Thymus (tissue), 11 donors: Measurements from ENCODE around the gene COBLL1. TPM values are rescaled to one million over a fixed set of nuclear protein-coding genes. Genes with fewer than 3 reads are reported as not detected.

Experiments
- DNase-seq, 9 donors: peaks; one replicate each; pipeline ENCODE4 v3.0.0-alpha.2; 2013; ENCODE audit warnings: low spot score in 9 of 9, low read depth in 6 of 9, missing footprints in 1 of 9
- H3K27ac ChIP-seq, 2 donors: one replicate each; pipeline ENCODE4 v1.5.1; 2013; ENCODE audit warnings: control low read depth in 1 of 2, low read depth in 1 of 2, low read length in 1 of 2, mild to moderate bottlenecking in 1 of 2, moderate library complexity in 1 of 2
- H3K27me3 ChIP-seq, 2 donors: one replicate each; pipeline ENCODE4 v1.5.1; 2013; ENCODE audit warnings: low read length in 1 of 2; ENCODE audit not compliant: control insufficient read depth in 2 of 2, insufficient read depth in 1 of 2
- H3K36me3 ChIP-seq, 2 donors: one replicate each; pipeline ENCODE4 v1.5.1; 2013; ENCODE audit warnings: low read length in 1 of 2, mild to moderate bottlenecking in 1 of 2, moderate library complexity in 1 of 2; ENCODE audit not compliant: control insufficient read depth in 2 of 2, insufficient read depth in 2 of 2
- H3K4me1 ChIP-seq, 2 donors: one replicate each; pipeline ENCODE4 v1.5.1; 2013; ENCODE audit warnings: low read length in 2 of 2; ENCODE audit not compliant: control insufficient read depth in 2 of 2, insufficient read depth in 2 of 2
- H3K4me3 ChIP-seq, 2 donors: one replicate each; pipeline ENCODE4 v1.5.1; 2013; ENCODE audit warnings: low read length in 2 of 2, control low read depth in 1 of 2, mild to moderate bottlenecking in 1 of 2
- H3K9me3 ChIP-seq, 2 donors: one replicate each; pipeline ENCODE4 v1.5.1; 2013; ENCODE audit warnings: low read length in 1 of 2, mild to moderate bottlenecking in 1 of 2; ENCODE audit not compliant: control insufficient read depth in 2 of 2, insufficient read depth in 1 of 2
- WGBS: extraction: QIAGEN DNeasy Blood & Tissue Kit; methylation state at CpG from one replicate; pipeline ENCODE4 v1.1.7; 2013; 5-methylcytosine and 5-hydroxymethylcytosine counted together
- polyA plus RNA-seq: library from polyadenylated mRNA; stranded (reverse); fragments of 200-250 nt; gene quantifications from one replicate; pipeline ENCODE4 v1.2.3, GENCODE V29; 2013
- total RNA-seq: library from RNA; stranded (reverse); fragments of 120-200 nt; gene quantifications from one replicate; pipeline ENCODE4 v1.2.4, GENCODE V29; 2013
- donor health status: healthy.

COBLL1 gene
- total and polyA plus RNA-seq, 2 donors, result 3.0 to 4.9 TPM

GRCh38 chr2:164692114-164692513 is 149.5 kb downstream of the COBLL1 start:
- H3K9me3 ChIP-seq, result no peaks in the 10 kb centered on the region
- no peak overlapping the region for H3K4me3 ChIP-seq
- no peaks in the 10 kb centered on the region for H3K36me3 ChIP-seq
- no peaks in the 10 kb centered on the region for H3K27me3 ChIP-seq
- WGBS, result 95% methylated on average over 3 of the region's 3 CpGs
- no peak overlapping the region for H3K27ac ChIP-seq
- no peaks in the 10 kb centered on the region for H3K4me1 ChIP-seq
- no peak for DNase-seq

DNA sequence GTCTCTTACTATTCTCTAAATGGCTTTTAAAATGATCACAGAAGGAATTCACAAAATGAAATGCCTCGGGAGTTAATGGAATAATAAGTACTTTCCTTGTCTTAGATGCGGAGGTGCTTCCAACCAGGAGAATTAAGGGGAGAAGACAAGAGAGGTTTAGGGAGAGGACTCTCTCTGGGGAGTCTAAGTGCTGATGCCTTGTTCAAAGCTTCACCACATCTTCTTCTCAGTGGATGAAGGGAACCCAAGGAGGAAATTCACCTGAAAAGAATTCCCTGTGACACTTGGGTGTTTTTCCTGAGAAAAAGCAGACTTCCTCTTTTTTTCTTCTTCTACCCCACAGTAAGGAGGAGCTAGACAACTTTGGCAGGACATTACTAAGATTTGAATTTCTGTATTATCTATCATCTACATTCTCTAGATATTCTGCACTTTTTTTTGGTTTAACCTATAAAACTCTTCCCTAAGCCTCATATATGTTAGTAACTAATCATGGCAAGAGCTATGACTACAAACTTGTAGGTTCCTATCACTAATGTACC is 150.2 kb downstream of the COBLL1 start:
- no peaks in the 10 kb centered on the region for H3K36me3 ChIP-seq
- no peak for DNase-seq

DNA sequence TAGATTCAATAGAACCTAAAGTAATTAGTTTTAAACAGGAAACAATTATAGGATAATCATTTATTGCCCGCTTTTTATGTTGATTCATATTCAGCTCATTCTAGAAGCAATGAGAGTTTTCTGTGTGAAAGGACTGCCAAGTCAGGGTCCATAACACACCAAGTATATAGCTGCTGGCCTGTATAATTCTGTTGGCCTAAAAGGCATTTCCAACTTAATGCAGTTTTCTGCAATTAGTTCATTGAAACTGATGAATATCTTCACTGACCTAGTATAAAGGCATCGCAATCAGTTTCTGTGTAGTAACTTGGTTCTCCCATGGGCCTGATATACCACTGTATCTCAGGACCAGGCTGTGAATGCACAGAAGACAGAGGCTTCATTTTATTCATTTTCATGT is 151.3 kb downstream of the COBLL1 start:
- H3K27ac ChIP-seq, result no peak overlapping the region
- WGBS, result 98% methylated on average over 2 of the region's 2 CpGs
- no peaks in the 10 kb centered on the region for H3K9me3 ChIP-seq
- H3K4me1 ChIP-seq, result no peaks in the 10 kb centered on the region
- H3K4me3 ChIP-seq, result no peak overlapping the region
- DNase-seq, result no peak
- no peaks in the 10 kb centered on the region for H3K27me3 ChIP-seq
- H3K36me3 ChIP-seq, result no peaks in the 10 kb centered on the region

More for the DNA sequence above, 150.2 kb downstream of the COBLL1 start:
- WGBS, result 97% methylated on average over 2 of the region's 2 CpGs
- no peaks in the 10 kb centered on the region for H3K27me3 ChIP-seq
- no peaks in the 10 kb centered on the region for H3K4me1 ChIP-seq
- H3K27ac ChIP-seq, result no peak overlapping the region
- H3K4me3 ChIP-seq, result no peak overlapping the region
- H3K9me3 ChIP-seq, result no peaks in the 10 kb centered on the region

GRCh38 chr2:164688896-164689419 is 152.7 kb downstream of the COBLL1 start:
- no peaks in the 10 kb centered on the region for H3K4me1 ChIP-seq
- H3K36me3 ChIP-seq, result no peaks in the 10 kb centered on the region
- no peak overlapping the region for H3K27ac ChIP-seq
- DNase-seq, result no peak
- H3K4me3 ChIP-seq, result no peak overlapping the region
- no peaks in the 10 kb centered on the region for H3K27me3 ChIP-seq
- WGBS, result 97% methylated on average over 1 of the region's 1 CpG
- no peaks in the 10 kb centered on the region for H3K9me3 ChIP-seq

- Histone ChIP-seq H3K27me3 (no peaks in the 10 kb centered on the region), H3K4me3 (no peak overlapping the region), H3K36me3 (no peaks in the 10 kb centered on the region), H3K9me3 (no peaks in the 10 kb centered on the region), H3K4me1 (no peaks in the 10 kb centered on the region), H3K27ac (no peak overlapping the region)
- DNase-seq, result no peak
- WGBS, result 99% methylated on average over 1 of the region's 1 CpG
Measured at GRCh38 chr2:164681009-164681408, 160.6 kb downstream of the COBLL1 start.

GRCh38 chr2:164678631-164679149 is 162.9 kb downstream of the COBLL1 start:
- WGBS, result 95% methylated on average over 4 of the region's 4 CpGs
- Histone ChIP-seq H3K9me3 (no peaks in the 10 kb centered on the region), H3K36me3 (no peaks in the 10 kb centered on the region), H3K4me3 (no peak overlapping the region), H3K4me1 (no peaks in the 10 kb centered on the region), H3K27me3 (no peaks in the 10 kb centered on the region), H3K27ac (no peak overlapping the region)
- DNase-seq, result no peak

DNA sequence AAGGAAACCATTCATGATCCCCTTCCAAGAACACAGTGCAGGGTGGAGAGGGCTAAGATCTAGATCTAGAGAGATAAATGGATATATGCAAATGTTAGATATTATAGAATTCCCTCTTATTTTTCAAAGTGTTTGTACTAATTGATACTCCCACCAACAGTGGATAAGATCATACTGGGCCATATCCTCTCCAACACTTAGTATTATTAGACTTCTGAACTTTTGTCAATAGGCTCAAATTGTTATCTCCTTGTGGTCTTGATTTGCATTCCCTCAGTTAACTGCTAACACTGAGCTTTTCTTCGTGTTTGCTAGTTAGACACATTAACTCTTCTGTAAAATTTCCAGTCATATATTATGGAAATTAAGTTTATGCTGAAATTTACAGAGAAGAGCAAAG is 163.9 kb downstream of the COBLL1 start:
- H3K27ac ChIP-seq, result no peak overlapping the region
- no peak overlapping the region for H3K4me3 ChIP-seq
- no peaks in the 10 kb centered on the region for H3K9me3 ChIP-seq
- H3K27me3 ChIP-seq, result no peaks in the 10 kb centered on the region
- no peaks in the 10 kb centered on the region for H3K4me1 ChIP-seq
- DNase-seq, result no peak
- no peaks in the 10 kb centered on the region for H3K36me3 ChIP-seq
- WGBS, result 92% methylated on average over 1 of the region's 1 CpG

- Histone ChIP-seq H3K27me3 (no peaks in the 10 kb centered on the region), H3K36me3 (no peaks in the 10 kb centered on the region), H3K4me1 (no peaks in the 10 kb centered on the region), H3K9me3 (no peaks in the 10 kb centered on the region), H3K27ac (no peak overlapping the region), H3K4me3 (no peak overlapping the region)
- WGBS, result 88% methylated on average over 1 of the region's 1 CpG
- DNase-seq, result no peak
Measured at GRCh38 chr2:164677271-164677670, 164.4 kb downstream of the COBLL1 start.

- H3K4me3 ChIP-seq, result no peak overlapping the region
- H3K27me3 ChIP-seq, result no peaks in the 10 kb centered on the region
- no peaks in the 10 kb centered on the region for H3K36me3 ChIP-seq
- H3K9me3 ChIP-seq, result no peaks in the 10 kb centered on the region
- 96% methylated on average over 2 of the region's 2 CpGs for WGBS
- no peak overlapping the region for H3K27ac ChIP-seq
- no peak for DNase-seq
- no peaks in the 10 kb centered on the region for H3K4me1 ChIP-seq
Measured at GRCh38 chr2:164675687-164676086, 165.9 kb downstream of the COBLL1 start.
